CD1c-positive myeloid dendritic cell (primary cell): ENCODE data around the gene TFB1M.

Experiments
- DNase-seq: peaks from one replicate; pipeline ENCODE4 v3.0.0-alpha.2; 2016; ENCODE audit errors: extremely low spot score

Gene TFB1M

GRCh38 chr6:155207223-155207622, 107.1 kb downstream of the TFB1M start:
- no peak for DNase-seq
